ENCODE measurements around the gene PDZRN3.

The PDZRN3 gene

DNA sequence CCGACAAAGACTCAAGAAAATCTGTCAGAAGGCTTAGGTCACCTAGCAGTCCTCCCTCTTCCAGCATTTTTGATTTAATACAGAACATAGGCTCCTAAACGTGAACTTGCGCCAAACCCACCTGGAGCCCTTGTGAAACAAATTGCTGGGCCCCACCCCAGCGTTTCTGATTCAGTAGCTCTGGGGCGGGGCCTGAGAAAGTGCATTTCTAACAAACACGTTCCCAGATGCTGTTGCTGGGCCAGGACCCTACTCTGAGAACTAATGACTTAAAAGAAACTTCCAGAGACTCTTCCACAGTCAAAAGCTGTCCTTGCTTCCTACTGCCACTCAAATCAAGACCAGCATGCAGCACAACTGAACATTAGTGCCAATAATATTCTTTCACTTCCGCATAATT is 198.1 kb downstream of the PDZRN3 start (continued):
- TF ChIP-seq OSR1 (CRISPR knock-in tag; IDR thresholded peaks at IDR 0.05): no peak

DNA sequence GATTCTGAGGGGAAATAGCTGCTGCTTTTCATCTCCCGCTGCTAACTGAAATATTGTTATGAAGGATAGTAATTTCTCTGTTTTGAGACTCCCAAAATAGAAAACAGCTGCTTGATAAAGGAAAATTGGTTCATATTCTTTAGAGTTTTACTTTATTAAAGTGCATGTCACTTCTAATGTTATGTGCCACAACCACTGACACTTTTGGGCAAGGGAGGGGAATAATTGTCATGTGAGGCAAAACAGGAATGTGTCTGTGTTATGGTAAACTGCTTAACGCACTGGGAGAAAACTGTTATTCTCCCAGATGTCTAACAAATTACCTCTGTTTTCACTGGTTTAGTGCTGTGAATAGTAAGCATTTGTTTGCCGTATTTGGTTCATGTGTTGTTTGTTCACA is 201.6 kb downstream of the PDZRN3 start:
- TF ChIP-seq ZFP3 (CRISPR knock-in tag; IDR thresholded peaks at IDR 0.05): peak; percentile 18; the same call in 1 of the 2 replicates
- TF ChIP-seq ISL1 (CRISPR knock-in tag; IDR thresholded peaks at IDR 0.05): peak; percentile 63
- TF ChIP-seq, protein P1, sequence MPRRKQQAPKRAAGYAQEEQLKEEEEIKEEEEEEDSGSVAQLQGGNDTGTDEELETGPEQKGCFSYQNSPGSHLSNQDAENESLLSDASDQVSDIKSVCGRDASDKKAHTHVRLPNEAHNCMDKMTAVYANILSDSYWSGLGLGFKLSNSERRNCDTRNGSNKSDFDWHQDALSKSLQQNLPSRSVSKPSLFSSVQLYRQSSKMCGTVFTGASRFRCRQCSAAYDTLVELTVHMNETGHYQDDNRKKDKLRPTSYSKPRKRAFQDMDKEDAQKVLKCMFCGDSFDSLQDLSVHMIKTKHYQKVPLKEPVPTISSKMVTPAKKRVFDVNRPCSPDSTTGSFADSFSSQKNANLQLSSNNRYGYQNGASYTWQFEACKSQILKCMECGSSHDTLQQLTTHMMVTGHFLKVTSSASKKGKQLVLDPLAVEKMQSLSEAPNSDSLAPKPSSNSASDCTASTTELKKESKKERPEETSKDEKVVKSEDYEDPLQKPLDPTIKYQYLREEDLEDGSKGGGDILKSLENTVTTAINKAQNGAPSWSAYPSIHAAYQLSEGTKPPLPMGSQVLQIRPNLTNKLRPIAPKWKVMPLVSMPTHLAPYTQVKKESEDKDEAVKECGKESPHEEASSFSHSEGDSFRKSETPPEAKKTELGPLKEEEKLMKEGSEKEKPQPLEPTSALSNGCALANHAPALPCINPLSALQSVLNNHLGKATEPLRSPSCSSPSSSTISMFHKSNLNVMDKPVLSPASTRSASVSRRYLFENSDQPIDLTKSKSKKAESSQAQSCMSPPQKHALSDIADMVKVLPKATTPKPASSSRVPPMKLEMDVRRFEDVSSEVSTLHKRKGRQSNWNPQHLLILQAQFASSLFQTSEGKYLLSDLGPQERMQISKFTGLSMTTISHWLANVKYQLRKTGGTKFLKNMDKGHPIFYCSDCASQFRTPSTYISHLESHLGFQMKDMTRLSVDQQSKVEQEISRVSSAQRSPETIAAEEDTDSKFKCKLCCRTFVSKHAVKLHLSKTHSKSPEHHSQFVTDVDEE (CRISPR knock-in tag; IDR thresholded peaks at IDR 0.05): peak; percentile 95
- TF ChIP-seq, protein P2, sequence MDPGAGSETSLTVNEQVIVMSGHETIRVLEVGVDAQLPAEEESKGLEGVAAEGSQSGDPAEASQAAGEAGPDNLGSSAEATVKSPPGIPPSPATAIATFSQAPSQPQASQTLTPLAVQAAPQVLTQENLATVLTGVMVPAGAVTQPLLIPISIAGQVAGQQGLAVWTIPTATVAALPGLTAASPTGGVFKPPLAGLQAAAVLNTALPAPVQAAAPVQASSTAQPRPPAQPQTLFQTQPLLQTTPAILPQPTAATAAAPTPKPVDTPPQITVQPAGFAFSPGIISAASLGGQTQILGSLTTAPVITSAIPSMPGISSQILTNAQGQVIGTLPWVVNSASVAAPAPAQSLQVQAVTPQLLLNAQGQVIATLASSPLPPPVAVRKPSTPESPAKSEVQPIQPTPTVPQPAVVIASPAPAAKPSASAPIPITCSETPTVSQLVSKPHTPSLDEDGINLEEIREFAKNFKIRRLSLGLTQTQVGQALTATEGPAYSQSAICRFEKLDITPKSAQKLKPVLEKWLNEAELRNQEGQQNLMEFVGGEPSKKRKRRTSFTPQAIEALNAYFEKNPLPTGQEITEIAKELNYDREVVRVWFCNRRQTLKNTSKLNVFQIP (CRISPR knock-in tag; IDR thresholded peaks at IDR 0.05; ENCODE audit: borderline replicate concordance, low read depth): peak; percentile 84; the same call in 1 of the 2 replicates
- no peak for TF ChIP-seq BACH2 (CRISPR knock-in tag; IDR thresholded peaks at IDR 0.05; ENCODE audit: borderline replicate concordance)
- no peak for TF ChIP-seq ZNF565 (CRISPR knock-in tag; conservative IDR thresholded peaks at IDR 0.05; ENCODE audit: low read depth)
- TF ChIP-seq ZNF70 (CRISPR knock-in tag; IDR thresholded peaks at IDR 0.05): peak; percentile 56; the same call in 1 of the 2 replicates
- no peak for TF ChIP-seq ESRRG (CRISPR knock-in tag; IDR thresholded peaks at IDR 0.05)
- TF ChIP-seq, protein P3, sequence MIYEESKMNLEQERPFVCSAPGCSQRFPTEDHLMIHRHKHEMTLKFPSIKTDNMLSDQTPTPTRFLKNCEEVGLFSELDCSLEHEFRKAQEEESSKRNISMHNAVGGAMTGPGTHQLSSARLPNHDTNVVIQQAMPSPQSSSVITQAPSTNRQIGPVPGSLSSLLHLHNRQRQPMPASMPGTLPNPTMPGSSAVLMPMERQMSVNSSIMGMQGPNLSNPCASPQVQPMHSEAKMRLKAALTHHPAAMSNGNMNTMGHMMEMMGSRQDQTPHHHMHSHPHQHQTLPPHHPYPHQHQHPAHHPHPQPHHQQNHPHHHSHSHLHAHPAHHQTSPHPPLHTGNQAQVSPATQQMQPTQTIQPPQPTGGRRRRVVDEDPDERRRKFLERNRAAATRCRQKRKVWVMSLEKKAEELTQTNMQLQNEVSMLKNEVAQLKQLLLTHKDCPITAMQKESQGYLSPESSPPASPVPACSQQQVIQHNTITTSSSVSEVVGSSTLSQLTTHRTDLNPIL (CRISPR knock-in tag; IDR thresholded peaks at IDR 0.05; ENCODE audit: low read depth): no peak; the same call in 1 of the 2 replicates
- TF ChIP-seq, protein P4, sequence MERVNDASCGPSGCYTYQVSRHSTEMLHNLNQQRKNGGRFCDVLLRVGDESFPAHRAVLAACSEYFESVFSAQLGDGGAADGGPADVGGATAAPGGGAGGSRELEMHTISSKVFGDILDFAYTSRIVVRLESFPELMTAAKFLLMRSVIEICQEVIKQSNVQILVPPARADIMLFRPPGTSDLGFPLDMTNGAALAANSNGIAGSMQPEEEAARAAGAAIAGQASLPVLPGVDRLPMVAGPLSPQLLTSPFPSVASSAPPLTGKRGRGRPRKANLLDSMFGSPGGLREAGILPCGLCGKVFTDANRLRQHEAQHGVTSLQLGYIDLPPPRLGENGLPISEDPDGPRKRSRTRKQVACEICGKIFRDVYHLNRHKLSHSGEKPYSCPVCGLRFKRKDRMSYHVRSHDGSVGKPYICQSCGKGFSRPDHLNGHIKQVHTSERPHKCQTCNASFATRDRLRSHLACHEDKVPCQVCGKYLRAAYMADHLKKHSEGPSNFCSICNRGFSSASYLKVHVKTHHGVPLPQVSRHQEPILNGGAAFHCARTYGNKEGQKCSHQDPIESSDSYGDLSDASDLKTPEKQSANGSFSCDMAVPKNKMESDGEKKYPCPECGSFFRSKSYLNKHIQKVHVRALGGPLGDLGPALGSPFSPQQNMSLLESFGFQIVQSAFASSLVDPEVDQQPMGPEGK (CRISPR knock-in tag; IDR thresholded peaks at IDR 0.05; ENCODE audit: borderline replicate concordance): 0 out of 2 replicates have a peak, but pooled peaks have one; percentile 29
- TF ChIP-seq RARB (CRISPR knock-in tag; IDR thresholded peaks at IDR 0.05): no peak
- no peak for TF ChIP-seq TOX (CRISPR knock-in tag; IDR thresholded peaks at IDR 0.05; ENCODE audit: borderline replicate concordance)
- no peak for TF ChIP-seq OSR1 (CRISPR knock-in tag; IDR thresholded peaks at IDR 0.05)
- peak; percentile 80; the same call in 1 of the 2 replicates for TF ChIP-seq SNAI2 (CRISPR knock-in tag; IDR thresholded peaks at IDR 0.05)
- no peak for TF ChIP-seq ZFP30 (CRISPR knock-in tag; IDR thresholded peaks at IDR 0.05)
- TF ChIP-seq PPARA (CRISPR knock-in tag; IDR thresholded peaks at IDR 0.05; ENCODE audit: borderline replicate concordance): no peak
- no peak for TF ChIP-seq ARNTL (CRISPR knock-in tag; IDR thresholded peaks at IDR 0.05; ENCODE audit: borderline replicate concordance, low read depth)
- no peak for TF ChIP-seq CSDC2 (CRISPR knock-in tag; IDR thresholded peaks at IDR 0.05)
- TF ChIP-seq TCF4 (CRISPR knock-in tag; IDR thresholded peaks at IDR 0.05; ENCODE audit: borderline replicate concordance): peak; percentile 86
- ATAC-seq: no peak; the same call in 2 of the 3 replicates

DNA sequence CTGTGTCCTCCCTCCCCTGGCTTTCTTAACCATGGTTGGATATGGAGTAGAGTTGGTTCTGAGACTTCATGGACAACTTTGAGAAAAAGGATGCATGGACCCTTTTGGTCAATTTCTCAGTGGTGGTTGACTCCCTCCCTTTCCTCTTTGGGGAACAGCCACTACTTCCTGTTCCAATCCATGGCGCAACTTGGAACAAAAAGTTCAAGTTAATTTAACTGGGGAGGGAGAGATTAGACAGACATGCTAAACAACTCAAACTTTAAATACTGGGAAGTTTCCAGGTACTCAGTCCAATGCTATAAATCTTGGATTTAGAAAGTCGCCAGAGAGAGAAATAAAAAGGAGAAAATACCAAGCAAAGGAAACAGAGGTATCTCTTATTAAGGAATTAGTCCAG is 202.2 kb downstream of the PDZRN3 start:
- no peak for ATAC-seq
- TF ChIP-seq ZFP30 (CRISPR knock-in tag; IDR thresholded peaks at IDR 0.05): 0 out of 2 replicates have a peak, but pooled peaks have one; percentile 35
- TF ChIP-seq BACH2 (CRISPR knock-in tag; IDR thresholded peaks at IDR 0.05; ENCODE audit: borderline replicate concordance): no peak
- TF ChIP-seq, protein P2 (CRISPR knock-in tag; IDR thresholded peaks at IDR 0.05; ENCODE audit: borderline replicate concordance, low read depth): no peak
- TF ChIP-seq ZC3H10 (CRISPR knock-in tag; IDR thresholded peaks at IDR 0.05): no peak
- TF ChIP-seq, protein P4 (CRISPR knock-in tag; IDR thresholded peaks at IDR 0.05; ENCODE audit: borderline replicate concordance): no peak
- TF ChIP-seq, protein P1 (CRISPR knock-in tag; IDR thresholded peaks at IDR 0.05): no peak
- no peak for TF ChIP-seq SNAI2 (CRISPR knock-in tag; IDR thresholded peaks at IDR 0.05)
- no peak for TF ChIP-seq RARB (CRISPR knock-in tag; IDR thresholded peaks at IDR 0.05)
